ENCODE data around the gene FAM162B.
"Not testable (repeated sequence)": the region's sequence is repeated elsewhere in the genome, so short reads cannot be mapped to it uniquely, and the experiment has no call there.

Gene FAM162B

GRCh38 chr6:116714761-116715160 is 50.8 kb downstream of the FAM162B start:
- DNase-seq, result no peak

DNA sequence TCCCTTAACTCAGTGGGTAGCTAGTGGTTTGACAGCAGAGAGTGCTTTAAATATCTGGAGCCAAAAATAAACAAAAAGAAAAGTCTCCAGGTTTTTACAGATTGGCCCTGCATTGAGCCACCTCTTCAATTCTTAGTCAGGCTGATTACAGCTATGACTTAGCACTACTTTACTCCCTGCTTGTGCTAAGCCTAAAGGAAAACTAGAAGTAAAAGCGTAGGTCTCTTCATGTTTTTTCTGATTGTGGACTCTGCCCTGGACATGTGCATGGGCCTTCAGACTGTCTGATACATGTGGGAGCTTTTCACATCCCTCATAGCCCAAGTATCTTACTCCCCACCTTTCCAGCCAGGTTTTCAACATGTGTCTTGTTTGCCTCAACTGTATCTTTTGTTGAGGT is 51.2 kb downstream of the FAM162B start:
- DNase-seq, result no peak

GRCh38 chr6:116705917-116706316 is 59.6 kb downstream of the FAM162B start:
- DNase-seq, result no peak

- DNase-seq, result not testable (repeated sequence)
These were observed 61.6 kb downstream of the FAM162B start for GRCh38 chr6:116703888-116704287.

All from COR-L47 (cell line).